ENCODE data around the gene TLE1. TPM values are rescaled to one million over a fixed set of nuclear protein-coding genes. Genes with fewer than 3 reads are reported as not detected.
"Not testable (repeated sequence)": the region's sequence is repeated elsewhere in the genome, so short reads cannot be mapped to it uniquely, and the experiment has no call there.

The TLE1 gene
- total RNA-seq, 1 donor from 2014 or later, result 79.4 TPM

- Mint-ChIP-seq H3K4me3 (ENCODE audit: unreplicated experiment) (no peak overlapping the region), H3K36me3 (ENCODE audit: low read depth, unreplicated experiment) (peaks cover 40% of the 10 kb centered on the region), H3K27ac (ENCODE audit: unreplicated experiment) (peak overlapping the region; percentile 7), H3K4me1 (ENCODE audit: unreplicated experiment) (peaks cover 6% of the 10 kb centered on the region), H3K9me3 (ENCODE audit: unreplicated experiment) (no peaks in the 10 kb centered on the region), H3K27me3 (ENCODE audit: unreplicated experiment) (no peaks in the 10 kb centered on the region)
- no peak for DNase-seq (ENCODE audit: low spot score)
- no peak for TF ChIP-seq CTCF (IDR thresholded peaks at IDR 0.05; ENCODE audit: unreplicated experiment)
Observed at GRCh38 chr9:81648891-81649290, 40.5 kb downstream of the TLE1 start.

- Mint-ChIP-seq H3K36me3 (ENCODE audit: low read depth, unreplicated experiment) (peaks cover 36% of the 10 kb centered on the region), H3K4me3 (ENCODE audit: unreplicated experiment) (no peak overlapping the region), H3K27ac (ENCODE audit: unreplicated experiment) (no peak overlapping the region), H3K9me3 (ENCODE audit: unreplicated experiment) (no peaks in the 10 kb centered on the region), H3K27me3 (ENCODE audit: unreplicated experiment) (no peaks in the 10 kb centered on the region), H3K4me1 (ENCODE audit: unreplicated experiment) (peaks cover 6% of the 10 kb centered on the region)
- DNase-seq (ENCODE audit: low spot score), result no peak
- no peak for TF ChIP-seq CTCF (IDR thresholded peaks at IDR 0.05; ENCODE audit: unreplicated experiment)
Observed at GRCh38 chr9:81646337-81646736, 43.0 kb downstream of the TLE1 start.

- not testable (repeated sequence) for H3K27ac Mint-ChIP-seq (ENCODE audit: unreplicated experiment); H3K4me3 Mint-ChIP-seq (ENCODE audit: unreplicated experiment); H3K27me3 Mint-ChIP-seq (ENCODE audit: unreplicated experiment); H3K9me3 Mint-ChIP-seq (ENCODE audit: unreplicated experiment); DNase-seq (ENCODE audit: low spot score); H3K4me1 Mint-ChIP-seq (ENCODE audit: unreplicated experiment)
- peaks cover 30% of the 10 kb centered on the region for H3K36me3 Mint-ChIP-seq (ENCODE audit: low read depth, unreplicated experiment)
Observed at GRCh38 chr9:81644513-81644912, 44.8 kb downstream of the TLE1 start.

- no peak for TF ChIP-seq CTCF (IDR thresholded peaks at IDR 0.05; ENCODE audit: unreplicated experiment)
- no peak overlapping the region for H3K4me3 Mint-ChIP-seq (ENCODE audit: unreplicated experiment)
- DNase-seq (ENCODE audit: low spot score), result no peak
- peaks cover 7% of the 10 kb centered on the region for H3K4me1 Mint-ChIP-seq (ENCODE audit: unreplicated experiment)
- H3K9me3 Mint-ChIP-seq (ENCODE audit: unreplicated experiment), result no peaks in the 10 kb centered on the region
- peaks cover 4% of the 10 kb centered on the region for H3K27me3 Mint-ChIP-seq (ENCODE audit: unreplicated experiment)
- H3K27ac Mint-ChIP-seq (ENCODE audit: unreplicated experiment), result no peak overlapping the region
- peaks cover 21% of the 10 kb centered on the region for H3K36me3 Mint-ChIP-seq (ENCODE audit: low read depth, unreplicated experiment)
Observed at GRCh38 chr9:81637276-81637675, 52.1 kb downstream of the TLE1 start.

- DNase-seq (ENCODE audit: low spot score), result no peak
- Mint-ChIP-seq H3K4me1 (ENCODE audit: unreplicated experiment) (peaks cover 7% of the 10 kb centered on the region), H3K27me3 (ENCODE audit: unreplicated experiment) (peaks cover 4% of the 10 kb centered on the region), H3K4me3 (ENCODE audit: unreplicated experiment) (no peak overlapping the region), H3K27ac (ENCODE audit: unreplicated experiment) (no peak overlapping the region), H3K36me3 (ENCODE audit: low read depth, unreplicated experiment) (peaks cover 20% of the 10 kb centered on the region), H3K9me3 (ENCODE audit: unreplicated experiment) (no peaks in the 10 kb centered on the region)
- TF ChIP-seq CTCF (IDR thresholded peaks at IDR 0.05; ENCODE audit: unreplicated experiment), result no peak
Observed at GRCh38 chr9:81636255-81636599, 53.1 kb downstream of the TLE1 start.

All from endothelial cell (in vitro differentiated cells).